Measurements from ENCODE around the gene PIWIL1. TPM values are rescaled to one million over a fixed set of nuclear protein-coding genes. Genes with fewer than 3 reads are reported as not detected.

PIWIL1 gene
- total and polyA plus RNA-seq, 2 of the 4 experiments (the other 2 are of a cell fraction): not detected

DNA sequence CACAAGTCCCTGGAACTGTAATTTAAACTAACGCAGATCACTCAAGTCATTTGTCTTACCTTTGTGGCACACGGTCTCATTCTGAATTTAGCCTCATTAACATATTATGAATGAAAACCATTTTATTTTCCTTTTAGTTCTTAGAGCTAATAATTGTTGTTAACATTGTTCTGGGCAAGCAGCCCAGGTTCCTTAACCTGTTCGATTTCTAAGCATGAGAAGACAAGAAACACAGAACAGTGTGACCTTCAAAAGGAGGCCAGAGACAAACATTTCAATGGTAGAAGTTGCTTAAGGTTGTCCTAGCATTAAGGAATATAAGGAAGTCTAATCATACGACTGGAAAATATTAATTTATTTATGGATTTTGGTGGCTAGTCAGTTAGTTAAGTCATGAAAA lies 35.2 kb downstream of the PIWIL1 start:
- Histone ChIP-seq H3K14ac (replicated peaks; ENCODE audit: low read depth, low read length) (no peak overlapping the region), H3K4me2 (ENCODE audit: low read depth, low read length) (no peak overlapping the region), H3K4me3 (ENCODE audit: insufficient read depth, low read depth, low read length) (no peak overlapping the region), H3K56ac (ENCODE audit: extremely low read depth, insufficient read depth, low read length) (no peak overlapping the region), H3K36me3 (ENCODE audit: control insufficient read depth, insufficient read depth, low read length) (no peaks in the 10 kb centered on the region), H4K5ac (ENCODE audit: low read depth, low read length) (no peak overlapping the region), H2BK20ac (ENCODE audit: low read depth, low read length) (no peak overlapping the region), H2BK15ac (ENCODE audit: low read depth, low read length) (no peak overlapping the region), H3K23ac (ENCODE audit: low read depth, low read length) (no peak overlapping the region), H3K9me1 (ENCODE audit: insufficient read depth, low read length) (no peaks in the 10 kb centered on the region), H3K4me1 (ENCODE audit: control insufficient read depth, insufficient read depth, low read length) (no peaks in the 10 kb centered on the region), H2BK120ac (ENCODE audit: low read depth, low read length) (no peak overlapping the region), H2BK5ac (ENCODE audit: low read depth, low read length, poor library complexity, severe bottlenecking) (no peak overlapping the region), H3K9ac (ENCODE audit: low read depth, low read length) (no peak overlapping the region), H4K20me1 (ENCODE audit: insufficient read depth, low read length) (no peaks in the 10 kb centered on the region), H4K91ac (ENCODE audit: insufficient read depth, low read depth, low read length) (no peak overlapping the region), H3K27ac (ENCODE audit: insufficient read depth, low read length) (no peak overlapping the region), H3K4ac (ENCODE audit: low read depth, low read length) (no peak overlapping the region), H2AFZ (replicated peaks; ENCODE audit: low read length, poor library complexity) (no peak overlapping the region), H3K18ac (ENCODE audit: low read depth, low read length) (no peak overlapping the region), H3K79me1 (ENCODE audit: low read depth in 1 of 2, low read length in 2 of 2) (no peaks in the 10 kb centered on the region), H3K27me3 (ENCODE audit: control insufficient read depth, insufficient read depth, low read length) (no peaks in the 10 kb centered on the region), H2AK5ac (ENCODE audit: low read depth, low read length) (no peak overlapping the region), H4K8ac (ENCODE audit: low read depth in 2 of 2, low read length in 2 of 2) (no peak overlapping the region), H2AK9ac (replicated peaks; ENCODE audit: low read depth, low read length, poor library complexity) (no peak overlapping the region), H3K9me3 (ENCODE audit: control insufficient read depth, insufficient read depth, low read length) (peaks cover 24% of the 10 kb centered on the region)
- ATAC-seq (ENCODE audit: low read depth): no peak
- CTCF ChIA-PET: no interaction called here
- BruUV-seq (replicated peaks): no TSS peak
- no peak for DNase-seq
- TF ChIP-seq CHD1 (IDR thresholded peaks at IDR 0.05; ENCODE audit: low read depth, low read length) (no peak), POLR2A (IDR thresholded peaks at IDR 0.05; ENCODE audit: low read depth, low read length) (no peak), NFE2L2 (IDR thresholded peaks at IDR 0.05; ENCODE audit: low read depth, low read length) (no peak), RAD21 (IDR thresholded peaks at IDR 0.05; ENCODE audit: low read length) (no peak), MXI1 (IDR thresholded peaks at IDR 0.05; ENCODE audit: borderline replicate concordance, low read depth, low read length) (no peak), BHLHE40 (IDR thresholded peaks at IDR 0.05; ENCODE audit: low read depth, low read length) (no peak), RFX5 (IDR thresholded peaks at IDR 0.05; ENCODE audit: low read depth, low read length) (no peak), MAZ (IDR thresholded peaks at IDR 0.05; ENCODE audit: borderline replicate concordance, low read depth, low read length) (no peak), FOS (IDR thresholded peaks at IDR 0.05; ENCODE audit: low read depth, low read length) (no peak), SMC3 (IDR thresholded peaks at IDR 0.05; ENCODE audit: low read depth, low read length) (no peak), MAFK (IDR thresholded peaks at IDR 0.05; ENCODE audit: low read depth, low read length) (no peak)
- TF ChIP-seq, protein P1, sequence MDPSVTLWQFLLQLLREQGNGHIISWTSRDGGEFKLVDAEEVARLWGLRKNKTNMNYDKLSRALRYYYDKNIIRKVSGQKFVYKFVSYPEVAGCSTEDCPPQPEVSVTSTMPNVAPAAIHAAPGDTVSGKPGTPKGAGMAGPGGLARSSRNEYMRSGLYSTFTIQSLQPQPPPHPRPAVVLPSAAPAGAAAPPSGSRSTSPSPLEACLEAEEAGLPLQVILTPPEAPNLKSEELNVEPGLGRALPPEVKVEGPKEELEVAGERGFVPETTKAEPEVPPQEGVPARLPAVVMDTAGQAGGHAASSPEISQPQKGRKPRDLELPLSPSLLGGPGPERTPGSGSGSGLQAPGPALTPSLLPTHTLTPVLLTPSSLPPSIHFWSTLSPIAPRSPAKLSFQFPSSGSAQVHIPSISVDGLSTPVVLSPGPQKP (IDR thresholded peaks at IDR 0.05; ENCODE audit: borderline replicate concordance, low read depth, low read length): no peak
- TF ChIP-seq, protein P2, sequence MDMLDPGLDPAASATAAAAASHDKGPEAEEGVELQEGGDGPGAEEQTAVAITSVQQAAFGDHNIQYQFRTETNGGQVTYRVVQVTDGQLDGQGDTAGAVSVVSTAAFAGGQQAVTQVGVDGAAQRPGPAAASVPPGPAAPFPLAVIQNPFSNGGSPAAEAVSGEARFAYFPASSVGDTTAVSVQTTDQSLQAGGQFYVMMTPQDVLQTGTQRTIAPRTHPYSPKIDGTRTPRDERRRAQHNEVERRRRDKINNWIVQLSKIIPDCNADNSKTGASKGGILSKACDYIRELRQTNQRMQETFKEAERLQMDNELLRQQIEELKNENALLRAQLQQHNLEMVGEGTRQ (IDR thresholded peaks at IDR 0.05; ENCODE audit: low read depth, low read length): no peak
- TF ChIP-seq, protein P3, sequence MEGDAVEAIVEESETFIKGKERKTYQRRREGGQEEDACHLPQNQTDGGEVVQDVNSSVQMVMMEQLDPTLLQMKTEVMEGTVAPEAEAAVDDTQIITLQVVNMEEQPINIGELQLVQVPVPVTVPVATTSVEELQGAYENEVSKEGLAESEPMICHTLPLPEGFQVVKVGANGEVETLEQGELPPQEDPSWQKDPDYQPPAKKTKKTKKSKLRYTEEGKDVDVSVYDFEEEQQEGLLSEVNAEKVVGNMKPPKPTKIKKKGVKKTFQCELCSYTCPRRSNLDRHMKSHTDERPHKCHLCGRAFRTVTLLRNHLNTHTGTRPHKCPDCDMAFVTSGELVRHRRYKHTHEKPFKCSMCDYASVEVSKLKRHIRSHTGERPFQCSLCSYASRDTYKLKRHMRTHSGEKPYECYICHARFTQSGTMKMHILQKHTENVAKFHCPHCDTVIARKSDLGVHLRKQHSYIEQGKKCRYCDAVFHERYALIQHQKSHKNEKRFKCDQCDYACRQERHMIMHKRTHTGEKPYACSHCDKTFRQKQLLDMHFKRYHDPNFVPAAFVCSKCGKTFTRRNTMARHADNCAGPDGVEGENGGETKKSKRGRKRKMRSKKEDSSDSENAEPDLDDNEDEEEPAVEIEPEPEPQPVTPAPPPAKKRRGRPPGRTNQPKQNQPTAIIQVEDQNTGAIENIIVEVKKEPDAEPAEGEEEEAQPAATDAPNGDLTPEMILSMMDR (conservative IDR thresholded peaks at IDR 0.05; ENCODE audit: low read depth, low read length): no peak
- WGBS, 2 experiments (ENCODE audit: extremely low coverage in 2 of 2, insufficient read length in 1 of 2): no CpG with 5 or more reads among the region's 4 CpGs
- POLR2A ChIA-PET (ENCODE audit: unreplicated experiment): no interaction called here
- dilution Hi-C loops (cut with HindIII; ENCODE audit: low sequenced_read_pairs, unreplicated experiment): no loop called here
- in situ Hi-C loops (cut with MboI; ENCODE audit: low sequenced_read_pairs): no loop called here
- intact Hi-C loops (cut with micrococcal nuclease): no loop called here

Measured in IMR-90 (cell line).